PC-3 (cell line): ENCODE results near the gene FSTL5.

Experiments used
- EZH2 ChIP-seq: fragments of 300-600 bp; sonication (generic); IDR thresholded peaks from one replicate; pipeline ENCODE4 v1.6.1; 2017; ENCODE audit warnings: antibody characterized with exemption, mild to moderate bottlenecking, low read length; ENCODE audit not compliant: unreplicated experiment
- TF ChIP-seq, protein P1 (sequence below): fragments of 300-600 bp; sonication (generic); conservative IDR thresholded peaks from 2 replicates; pipeline ENCODE4 v1.5.1; 2017; ENCODE audit warnings: antibody characterized with exemption, low read depth, mild to moderate bottlenecking, low read length

DNA sequence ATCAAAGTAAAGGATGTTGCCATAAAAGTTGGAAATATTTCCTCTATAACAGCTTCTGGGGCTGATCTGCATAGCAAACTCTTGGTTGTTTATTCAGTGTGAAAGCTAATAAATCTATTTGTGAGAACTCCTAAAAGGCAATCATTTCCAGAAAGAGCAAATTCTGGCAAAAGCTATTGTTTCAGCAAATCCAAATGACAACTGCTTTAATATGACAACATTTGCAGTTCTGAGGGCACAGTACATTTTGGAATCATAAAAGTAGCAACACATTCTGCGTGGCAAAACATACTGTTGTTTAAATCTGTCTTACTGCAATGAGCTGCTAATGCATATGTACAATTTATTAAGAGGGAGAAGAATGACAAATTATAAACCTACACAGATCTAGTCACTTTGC, 818.1 kb downstream of the FSTL5 start:
- TF ChIP-seq, protein P1, sequence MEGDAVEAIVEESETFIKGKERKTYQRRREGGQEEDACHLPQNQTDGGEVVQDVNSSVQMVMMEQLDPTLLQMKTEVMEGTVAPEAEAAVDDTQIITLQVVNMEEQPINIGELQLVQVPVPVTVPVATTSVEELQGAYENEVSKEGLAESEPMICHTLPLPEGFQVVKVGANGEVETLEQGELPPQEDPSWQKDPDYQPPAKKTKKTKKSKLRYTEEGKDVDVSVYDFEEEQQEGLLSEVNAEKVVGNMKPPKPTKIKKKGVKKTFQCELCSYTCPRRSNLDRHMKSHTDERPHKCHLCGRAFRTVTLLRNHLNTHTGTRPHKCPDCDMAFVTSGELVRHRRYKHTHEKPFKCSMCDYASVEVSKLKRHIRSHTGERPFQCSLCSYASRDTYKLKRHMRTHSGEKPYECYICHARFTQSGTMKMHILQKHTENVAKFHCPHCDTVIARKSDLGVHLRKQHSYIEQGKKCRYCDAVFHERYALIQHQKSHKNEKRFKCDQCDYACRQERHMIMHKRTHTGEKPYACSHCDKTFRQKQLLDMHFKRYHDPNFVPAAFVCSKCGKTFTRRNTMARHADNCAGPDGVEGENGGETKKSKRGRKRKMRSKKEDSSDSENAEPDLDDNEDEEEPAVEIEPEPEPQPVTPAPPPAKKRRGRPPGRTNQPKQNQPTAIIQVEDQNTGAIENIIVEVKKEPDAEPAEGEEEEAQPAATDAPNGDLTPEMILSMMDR, result no peak
- TF ChIP-seq EZH2, result no peak
